Bronchial epithelial cell (primary cell): Measurements from ENCODE around the gene ARID5B. TPM values are rescaled to one million over a fixed set of nuclear protein-coding genes. Genes with fewer than 3 reads are reported as not detected.

Experiments
- DNase-seq: peaks from one replicate; pipeline ENCODE4 v3.0.0-alpha.2; 2010; ENCODE audit warnings: low read depth
- FAIRE-seq: peaks from 2 replicates; lab custom pipeline; 2011; peaks lifted over from hg19 to GRCh38; lab: Jason Lieb, UNC
- H3K27me3 ChIP-seq: 2 replicates; pipeline ENCODE4 v1.5.1; 2011; ENCODE audit warnings: low read length; ENCODE audit not compliant: control insufficient read depth, insufficient read depth
- H3K36me3 ChIP-seq: 2 replicates; pipeline ENCODE4 v1.5.1; 2011; ENCODE audit warnings: low read length; ENCODE audit not compliant: control insufficient read depth, insufficient read depth
- H3K4me3 ChIP-seq: 2 replicates; pipeline ENCODE4 v1.5.1; 2011; ENCODE audit warnings: mild to moderate bottlenecking, low read depth, low read length, control low read depth
- total RNA-seq: library from RNA; depleted of rRNA; stranded (reverse); fragments of >200 nt; gene quantifications from 2 replicates; pipeline ENCODE4 v1.2.1, GENCODE V29; 2014
- TF ChIP-seq, protein P1 (sequence below): IDR thresholded peaks from 2 replicates; pipeline ENCODE4 v1.5.1; 2011; ENCODE audit warnings: mild to moderate bottlenecking, moderate library complexity, low read length, control low read depth, inconsistent platforms; ENCODE audit not compliant: insufficient read depth, severe bottlenecking

ARID5B gene
- total RNA-seq, 1 donor from 2014 or later: 7.1 TPM

DNA sequence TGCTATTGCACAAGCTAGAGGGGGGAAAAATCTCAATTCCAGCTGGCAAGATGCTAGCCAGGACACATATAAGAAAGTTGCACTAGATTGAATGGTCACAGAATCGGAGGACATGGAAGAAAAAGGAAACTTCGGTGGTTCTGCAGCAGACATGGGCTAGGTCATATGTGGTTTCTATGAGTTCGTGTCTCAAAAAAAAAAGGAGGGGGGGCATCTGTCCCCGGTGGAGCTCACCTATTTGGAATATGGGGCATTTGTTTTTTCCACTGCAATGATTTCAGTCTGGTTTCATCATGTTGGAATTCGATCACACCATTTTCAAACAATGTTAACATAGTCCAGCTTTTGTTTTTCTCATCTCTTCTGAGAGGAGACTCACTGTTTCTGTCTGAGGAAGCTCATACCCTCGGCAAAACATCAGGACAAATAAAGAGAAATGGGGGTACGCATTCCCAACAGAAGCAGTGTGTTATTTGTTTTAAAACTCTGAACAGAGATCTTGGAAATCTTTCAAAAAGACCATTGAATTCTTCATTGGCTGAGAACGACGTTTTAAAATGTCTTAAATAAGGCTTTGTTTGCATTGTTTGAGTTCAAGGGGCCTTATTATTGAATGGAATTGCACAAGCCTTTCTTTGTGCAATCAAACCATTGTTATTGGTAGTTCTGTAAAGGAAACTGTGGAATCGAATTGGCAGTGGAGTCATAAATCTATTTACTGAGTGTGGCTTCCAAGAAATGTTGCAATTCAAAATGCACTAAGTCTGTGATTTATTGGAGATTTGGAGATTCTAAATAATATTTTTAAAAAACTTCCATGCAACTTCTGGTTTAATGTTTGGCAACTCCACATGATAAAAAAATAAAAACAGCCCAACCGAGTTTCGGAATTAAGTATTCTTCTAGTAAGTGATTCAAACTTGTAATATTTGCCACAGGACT lies 194.0 kb downstream of the ARID5B start:
- DNase-seq (peak; percentile 57), FAIRE-seq (no peak)
- no peaks in the 10 kb centered on the region for H3K27me3 ChIP-seq
- TF ChIP-seq, protein P1, sequence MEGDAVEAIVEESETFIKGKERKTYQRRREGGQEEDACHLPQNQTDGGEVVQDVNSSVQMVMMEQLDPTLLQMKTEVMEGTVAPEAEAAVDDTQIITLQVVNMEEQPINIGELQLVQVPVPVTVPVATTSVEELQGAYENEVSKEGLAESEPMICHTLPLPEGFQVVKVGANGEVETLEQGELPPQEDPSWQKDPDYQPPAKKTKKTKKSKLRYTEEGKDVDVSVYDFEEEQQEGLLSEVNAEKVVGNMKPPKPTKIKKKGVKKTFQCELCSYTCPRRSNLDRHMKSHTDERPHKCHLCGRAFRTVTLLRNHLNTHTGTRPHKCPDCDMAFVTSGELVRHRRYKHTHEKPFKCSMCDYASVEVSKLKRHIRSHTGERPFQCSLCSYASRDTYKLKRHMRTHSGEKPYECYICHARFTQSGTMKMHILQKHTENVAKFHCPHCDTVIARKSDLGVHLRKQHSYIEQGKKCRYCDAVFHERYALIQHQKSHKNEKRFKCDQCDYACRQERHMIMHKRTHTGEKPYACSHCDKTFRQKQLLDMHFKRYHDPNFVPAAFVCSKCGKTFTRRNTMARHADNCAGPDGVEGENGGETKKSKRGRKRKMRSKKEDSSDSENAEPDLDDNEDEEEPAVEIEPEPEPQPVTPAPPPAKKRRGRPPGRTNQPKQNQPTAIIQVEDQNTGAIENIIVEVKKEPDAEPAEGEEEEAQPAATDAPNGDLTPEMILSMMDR: no peak
- H3K4me3 ChIP-seq: no peak overlapping the region
- peaks cover 9% of the 10 kb centered on the region for H3K36me3 ChIP-seq

DNA sequence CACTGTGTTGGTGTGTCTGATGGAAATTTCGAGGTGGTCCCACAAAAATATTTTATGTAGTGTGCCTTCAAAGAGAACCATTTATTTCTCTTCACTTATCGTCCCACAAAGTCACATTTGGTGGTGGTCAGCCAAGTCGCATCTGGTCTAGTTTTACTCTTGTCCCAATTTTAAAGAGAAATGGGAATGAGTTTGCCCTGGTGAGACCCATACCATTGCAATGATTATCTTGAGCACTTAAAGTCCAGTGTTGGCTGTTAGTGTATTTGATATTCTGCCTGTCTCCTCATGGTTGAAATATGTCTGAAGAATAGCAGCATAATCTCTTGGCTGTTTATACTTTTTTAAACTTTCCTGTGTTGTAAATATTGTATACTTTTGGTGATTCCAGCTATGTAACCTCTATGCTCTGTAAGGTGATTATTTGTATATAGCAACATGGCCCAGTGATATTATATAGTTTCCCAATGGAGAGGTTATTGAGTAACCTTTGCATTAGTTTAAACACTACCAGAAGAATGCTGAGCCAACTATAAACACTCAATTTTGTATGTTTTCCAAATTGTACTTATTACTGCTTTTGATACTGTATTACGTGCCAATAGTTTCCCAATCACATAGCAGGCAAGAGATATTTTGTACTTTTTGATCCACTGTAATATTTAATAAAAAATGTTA lies 194.9 kb downstream of the ARID5B start:
- DNase-seq (no peak), FAIRE-seq (no peak)
- Histone ChIP-seq H3K36me3 (peaks cover 3% of the 10 kb centered on the region), H3K27me3 (no peaks in the 10 kb centered on the region), H3K4me3 (no peak overlapping the region)
- TF ChIP-seq, protein P1: no peak

DNA sequence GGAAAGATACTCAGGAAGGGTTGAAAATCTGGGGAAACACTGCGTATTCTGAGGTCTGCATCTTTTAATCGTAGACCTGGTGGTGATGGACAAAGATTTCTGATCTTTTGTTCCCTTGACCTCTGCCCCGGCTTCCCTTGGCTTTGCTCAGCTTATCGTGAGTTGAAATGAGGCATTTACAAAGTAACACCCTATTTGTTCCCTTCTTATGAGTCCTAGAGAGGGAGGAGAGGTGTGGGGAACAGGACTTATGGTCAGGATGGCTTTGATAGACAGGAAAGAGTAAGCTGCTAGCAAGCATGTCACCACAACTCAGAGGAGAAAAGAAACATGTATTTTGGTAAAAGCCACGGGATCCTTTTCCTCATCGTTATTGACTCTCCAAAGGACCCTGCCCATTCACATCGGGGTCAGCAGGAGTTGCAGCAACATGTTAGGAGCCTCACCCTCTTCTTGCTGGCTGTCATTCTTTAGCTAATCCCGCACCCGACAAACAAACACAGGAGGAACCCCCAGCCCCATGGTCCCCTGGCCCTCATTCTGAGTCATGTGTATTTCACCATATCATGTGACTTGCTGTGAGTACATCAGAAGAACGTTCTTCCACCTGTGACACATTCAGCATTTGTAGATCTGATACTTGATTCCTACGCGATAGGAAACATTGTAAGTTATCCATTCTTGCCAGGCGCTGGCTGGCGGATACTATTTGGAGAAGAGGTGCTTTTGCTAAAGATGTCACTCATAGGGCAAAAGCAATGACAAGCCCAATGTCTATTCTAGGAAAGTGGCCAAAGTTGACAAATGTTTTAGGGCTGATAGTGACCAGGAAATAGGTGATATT lies 197.0 kb downstream of the ARID5B start:
- Histone ChIP-seq H3K27me3 (no peaks in the 10 kb centered on the region), H3K4me3 (no peak overlapping the region), H3K36me3 (no peaks in the 10 kb centered on the region)
- TF ChIP-seq, protein P1: no peak
- DNase-seq (peak; percentile 52), FAIRE-seq (no peak)

DNA sequence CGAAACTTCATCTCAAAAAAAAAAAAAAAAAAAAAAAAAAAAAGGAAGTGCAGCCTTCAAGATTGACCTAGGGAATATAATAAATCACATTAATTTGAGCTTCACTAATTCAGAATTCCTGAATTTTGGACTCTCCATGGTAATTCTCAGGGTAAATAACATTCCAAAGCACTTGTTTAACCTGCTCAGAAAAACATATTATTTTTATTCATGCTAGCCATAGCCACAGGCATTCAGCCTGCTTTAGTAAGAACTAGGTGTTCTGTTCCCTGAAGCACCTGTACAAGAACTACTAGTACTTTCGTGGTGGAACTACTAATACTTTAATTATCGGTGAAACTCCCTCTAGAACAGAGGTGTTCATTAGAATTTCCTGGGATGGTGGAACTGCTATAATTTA lies 197.8 kb downstream of the ARID5B start:
- TF ChIP-seq, protein P1: no peak
- no peaks in the 10 kb centered on the region for H3K27me3 ChIP-seq
- DNase-seq: no peak
- H3K36me3 ChIP-seq: no peaks in the 10 kb centered on the region
- no peak overlapping the region for H3K4me3 ChIP-seq
- no peak for FAIRE-seq

DNA sequence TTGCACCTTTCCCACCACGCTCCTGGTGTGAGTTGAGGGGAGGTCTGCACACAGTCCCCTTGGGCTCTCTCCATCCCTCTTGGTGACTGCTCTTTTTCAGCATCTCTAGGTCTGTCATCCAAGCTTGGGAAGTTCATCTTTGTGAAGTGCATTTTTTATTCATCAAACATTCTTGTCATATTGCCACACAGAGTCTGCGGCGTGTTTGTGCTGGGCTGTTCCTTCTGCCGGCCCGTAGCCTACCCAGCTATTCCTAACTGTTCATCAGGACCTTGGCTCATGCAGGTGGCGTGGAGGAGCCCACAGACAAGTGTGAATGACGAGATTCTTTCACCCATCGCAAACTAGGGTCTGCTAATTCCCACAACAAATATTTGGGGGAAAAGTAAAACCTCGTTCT lies 202.4 kb downstream of the ARID5B start:
- Histone ChIP-seq H3K27me3 (no peaks in the 10 kb centered on the region), H3K36me3 (no peaks in the 10 kb centered on the region), H3K4me3 (no peak overlapping the region)
- TF ChIP-seq, protein P1: no peak
- no peak for FAIRE-seq
- no peak for DNase-seq
